H1 (cell line): Measurements from ENCODE around the gene GALNT9. TPM values are rescaled to one million over a fixed set of nuclear protein-coding genes. Genes with fewer than 3 reads are reported as not detected.
A peak's percentile ranks its signal among the peaks of the same experiment; 100 is the strongest.

ENCODE experiments used
- CTCF ChIA-PET: fragments of 300-600 bp; sonication (Branson Sonifier 250); formaldehyde crosslinking; loops from one replicate; lab custom pipeline; 2021; ENCODE audit not compliant: partially characterized antibody; lab: Charles Lee
- POLR2A ChIA-PET: fragments of 300-600 bp; sonication (Branson Sonifier 250); formaldehyde crosslinking; loops from one replicate; lab custom pipeline; 2021; ENCODE audit warnings: inconsistent platforms; ENCODE audit not compliant: partially characterized antibody; lab: Charles Lee
- DNase-seq, 2 experiments: peaks; one replicate each; pipeline versions ENCODE4 v3.0.0 to v3.0.0-alpha.2; 2010 to 2022; ENCODE audit warnings: low spot score in 2 of 2, low read depth in 1 of 2, mixed read lengths in 1 of 2
- FAIRE-seq: peaks from 2 replicates; lab custom pipeline; 2011; peaks lifted over from hg19 to GRCh38; lab: Jason Lieb, UNC
- H2AFZ ChIP-seq: 2 replicates; pipeline ENCODE4 v1.8.1; 2012; ENCODE audit warnings: low read length, inconsistent platforms
- H2AK5ac ChIP-seq: 2 replicates; pipeline ENCODE4 v1.6.1; 2013; ENCODE audit warnings: low read depth, low read length
- H2BK120ac ChIP-seq: replicated peaks from 2 replicates; pipeline ENCODE3; 2013; ENCODE audit warnings: low read depth, low read length, inconsistent platforms
- H2BK12ac ChIP-seq: 2 replicates; pipeline ENCODE4 v1.6.1; 2013; ENCODE audit warnings: low read depth, low read length
- H2BK15ac ChIP-seq: 2 replicates; pipeline ENCODE4 v1.6.1; 2013; ENCODE audit warnings: low read length
- H2BK20ac ChIP-seq: 2 replicates; pipeline ENCODE4 v1.6.1; 2013; ENCODE audit warnings: low read length
- H2BK5ac ChIP-seq: 2 replicates; pipeline ENCODE4 v1.6.1; 2013; ENCODE audit warnings: low read depth, low read length
- H3K14ac ChIP-seq: 2 replicates; pipeline ENCODE4 v1.6.1; 2013; ENCODE audit warnings: inconsistent platforms; ENCODE audit not compliant: insufficient read length
- H3K18ac ChIP-seq: 2 replicates; pipeline ENCODE4 v1.6.1; 2013; ENCODE audit warnings: low read length; ENCODE audit errors: extremely low read depth
- H3K23ac ChIP-seq: 2 replicates; pipeline ENCODE4 v1.6.1; 2013; ENCODE audit warnings: inconsistent platforms; ENCODE audit not compliant: insufficient read length
- H3K23me2 ChIP-seq: 2 replicates; pipeline ENCODE4 v1.6.1; 2013; ENCODE audit warnings: low read depth, low read length
- H3K27ac ChIP-seq: 2 replicates; pipeline ENCODE4 v1.6.1; 2011; ENCODE audit warnings: low read depth, low read length, inconsistent platforms
- H3K27me3 ChIP-seq, 4 experiments: replicated peaks in 1 of 4; 1 replicate in 1 of 4; 2 replicates in 3 of 4; pipeline versions ENCODE4 v1.6.1 to v1.8.1; 2011 to 2013; ENCODE audit warnings: low read length in 3 of 4, mild to moderate bottlenecking in 3 of 4, inconsistent platforms in 2 of 4, mixed read lengths in 2 of 4, moderate library complexity in 1 of 4; ENCODE audit not compliant: control insufficient read depth in 3 of 4, insufficient read depth in 3 of 4; ENCODE audit errors: extremely low read depth in 1 of 4
- H3K36me3 ChIP-seq, 4 experiments: 2 replicates each; pipeline versions ENCODE4 v1.6.1 to v1.8.1; 2011 to 2013; ENCODE audit warnings: mild to moderate bottlenecking in 4 of 4, low read length in 3 of 4, moderate library complexity in 2 of 4, control low read depth in 1 of 4, inconsistent platforms in 1 of 4; ENCODE audit not compliant: insufficient read depth in 4 of 4, control insufficient read depth in 2 of 4
- H3K4ac ChIP-seq: replicated peaks from 2 replicates; pipeline ENCODE3; 2013; ENCODE audit warnings: low read length, low read depth, mixed read lengths, inconsistent platforms; ENCODE audit not compliant: insufficient read length
- H3K4me1 ChIP-seq, 4 experiments: replicated peaks in 1 of 4; 1 replicate in 1 of 4; 2 replicates in 3 of 4; pipeline versions ENCODE4 v1.6.1 to v1.8.1; 2011 to 2013; ENCODE audit warnings: low read length in 3 of 4, inconsistent platforms in 2 of 4, mixed read lengths in 1 of 4; ENCODE audit not compliant: insufficient read depth in 4 of 4, control insufficient read depth in 3 of 4
- H3K4me2 ChIP-seq, 2 experiments: 2 replicates each; pipeline versions ENCODE4 v1.6.1 to v1.8.1; 2011 to 2013; ENCODE audit warnings: low read depth in 2 of 2, low read length in 2 of 2, control low read depth in 1 of 2, inconsistent platforms in 1 of 2, mild to moderate bottlenecking in 1 of 2; ENCODE audit not compliant: insufficient read depth in 1 of 2
- H3K4me3 ChIP-seq, 4 experiments: fragments of 200-600, 300-600 bp in 1 of 4; sonication (generic), shearing (Covaris generic), sonication (Bioruptor Twin) in 1 of 4; 2 replicates each; pipeline versions ENCODE4 v1.5.1 to v1.8.1; 2011 to 2016; ENCODE audit warnings: low read length in 4 of 4, low read depth in 3 of 4, control low read depth in 2 of 4, inconsistent platforms in 2 of 4, mild to moderate bottlenecking in 2 of 4, mixed read lengths in 1 of 4, moderate library complexity in 1 of 4; ENCODE audit not compliant: insufficient read depth in 2 of 4; ENCODE audit errors: extremely low read depth in 1 of 4
- H3K56ac ChIP-seq: replicated peaks from 2 replicates; pipeline ENCODE3; 2013; ENCODE audit warnings: low read depth, mild to moderate bottlenecking, mixed read lengths, low read length, inconsistent platforms; ENCODE audit not compliant: insufficient read length
- H3K79me1 ChIP-seq: 2 replicates; pipeline ENCODE4 v1.6.1; 2013; ENCODE audit warnings: low read depth, low read length, control low read depth
- H3K79me2 ChIP-seq, 2 experiments: 2 replicates each; pipeline versions ENCODE4 v1.6.1 to v1.8.1; 2012 to 2013; ENCODE audit warnings: low read length in 2 of 2, mild to moderate bottlenecking in 2 of 2, inconsistent platforms in 1 of 2; ENCODE audit not compliant: insufficient read depth in 2 of 2, control insufficient read depth in 1 of 2
- H3K9ac ChIP-seq, 4 experiments: replicated peaks in 1 of 4; 1 replicate in 1 of 4; 2 replicates in 3 of 4; pipeline versions ENCODE4 v1.6.1 to v1.8.1; 2011 to 2013; ENCODE audit warnings: low read depth in 3 of 4, low read length in 3 of 4, control low read depth in 2 of 4, mild to moderate bottlenecking in 2 of 4, moderate library complexity in 2 of 4, inconsistent platforms in 1 of 4; ENCODE audit errors: extremely low read depth in 1 of 4
- H3K9me3 ChIP-seq, 2 experiments: 2 replicates each; pipeline versions ENCODE4 v1.6.1 to v1.8.1; 2012 to 2013; ENCODE audit warnings: mild to moderate bottlenecking in 2 of 2, moderate library complexity in 2 of 2, control low read depth in 1 of 2, inconsistent platforms in 1 of 2, low read depth in 1 of 2, low read length in 1 of 2, mixed read lengths in 1 of 2; ENCODE audit not compliant: insufficient read depth in 2 of 2
- H4K20me1 ChIP-seq, 2 experiments: replicated peaks in 1 of 2; 2 replicates each; pipeline versions ENCODE3 to v1.8.1; 2011 to 2013; ENCODE audit warnings: inconsistent platforms in 2 of 2, low read length in 2 of 2, mild to moderate bottlenecking in 1 of 2; ENCODE audit not compliant: insufficient read depth in 2 of 2, control insufficient read depth in 1 of 2
- H4K5ac ChIP-seq: 2 replicates; pipeline ENCODE4 v1.6.1; 2013; ENCODE audit warnings: low read length, low read depth, mixed read lengths, inconsistent platforms; ENCODE audit not compliant: insufficient read length
- H4K8ac ChIP-seq: 2 replicates; pipeline ENCODE4 v1.8.0; 2013; ENCODE audit warnings: mild to moderate bottlenecking, moderate library complexity, low read length, inconsistent platforms; ENCODE audit not compliant: insufficient read depth; ENCODE audit errors: extremely low read depth
- H4K91ac ChIP-seq: replicated peaks from 2 replicates; pipeline ENCODE3; 2013; ENCODE audit warnings: low read length, mixed read lengths, inconsistent platforms; ENCODE audit not compliant: insufficient read length
- ATF3 ChIP-seq: IDR thresholded peaks from 2 replicates; pipeline ENCODE4 v1.6.1; 2011; ENCODE audit warnings: low read depth, mild to moderate bottlenecking, low read length; ENCODE audit not compliant: insufficient read depth
- BCL11A ChIP-seq, 2 experiments: IDR thresholded peaks; one replicate each; pipeline ENCODE4 v1.6.1; 2011; ENCODE audit warnings: low read depth in 2 of 2, low read length in 2 of 2, mild to moderate bottlenecking in 2 of 2
- EGR1 ChIP-seq: IDR thresholded peaks from 2 replicates; pipeline ENCODE4 v1.6.1; 2011; ENCODE audit warnings: low read depth, low read length, borderline replicate concordance
- EP300 ChIP-seq, 2 experiments: IDR thresholded peaks; 1 replicate in 1 of 2; 2 replicates in 1 of 2; pipeline ENCODE4 v1.6.1; 2011 to 2012; ENCODE audit warnings: low read depth in 2 of 2, low read length in 2 of 2, mild to moderate bottlenecking in 2 of 2, borderline replicate concordance in 1 of 2, inconsistent platforms in 1 of 2, moderate library complexity in 1 of 2
- EZH2 ChIP-seq: fragments of 200-600 bp; sonication (generic); IDR thresholded peaks from 2 replicates; pipeline ENCODE4 v1.7.1; 2012; ENCODE audit warnings: low read depth, mild to moderate bottlenecking, moderate library complexity, low read length, inconsistent platforms; ENCODE audit not compliant: severe bottlenecking
- HDAC2 ChIP-seq, 2 experiments: fragments of 300-600 bp in 1 of 2; sonication (generic) in 1 of 2; IDR thresholded peaks; 2 replicates each; pipeline ENCODE4 v1.6.1; 2011 to 2012; ENCODE audit warnings: low read depth in 2 of 2, low read length in 2 of 2, mild to moderate bottlenecking in 2 of 2, moderate library complexity in 2 of 2, borderline replicate concordance in 1 of 2, inconsistent platforms in 1 of 2
- NANOG ChIP-seq: IDR thresholded peaks from 2 replicates; pipeline ENCODE4 v1.6.1; 2011; ENCODE audit warnings: low read length, low read depth, mild to moderate bottlenecking, inconsistent platforms; ENCODE audit not compliant: insufficient read depth, poor library complexity, severe bottlenecking
- SIN3A ChIP-seq, 2 experiments: IDR thresholded peaks in 1 of 2; conservative IDR thresholded peaks in 1 of 2; 2 replicates each; pipeline ENCODE4 v1.6.1; 2011 to 2012; ENCODE audit warnings: low read length in 2 of 2, improper control_type of control experiment in 1 of 2, low read depth in 1 of 2, mild to moderate bottlenecking in 1 of 2
- SIRT6 ChIP-seq: IDR thresholded peaks from one replicate; pipeline ENCODE4 v1.7.1; 2012; ENCODE audit warnings: low read length, inconsistent platforms
- SIX5 ChIP-seq: IDR thresholded peaks from 2 replicates; pipeline ENCODE4 v1.6.1; 2011; ENCODE audit warnings: mild to moderate bottlenecking, low read depth, low read length
- YY1 ChIP-seq: IDR thresholded peaks from 2 replicates; pipeline ENCODE4 v1.6.1; 2011; ENCODE audit warnings: low read depth, mild to moderate bottlenecking, low read length
- WGBS, 2 experiments: shearing (Covaris generic) in 1 of 2; methylation state at CpG; one replicate each; pipeline versions ENCODE4 v1.1.6 to v1.1.7; 2013 to 2015; ENCODE audit warnings: low lambda C conversion rate in 2 of 2, mixed read lengths in 2 of 2, inconsistent platforms in 1 of 2, low coverage in 1 of 2, missing lambda C conversion rate in 1 of 2; ENCODE audit not compliant: insufficient replicate concordance in 2 of 2, insufficient coverage in 1 of 2, insufficient read length in 1 of 2; ENCODE audit errors: extremely low coverage in 1 of 2, missing lambda C conversion rate in 1 of 2; 5-methylcytosine and 5-hydroxymethylcytosine counted together
- polyA plus RNA-seq, 7 experiments: library from polyadenylated mRNA; depleted of rRNA in 3 of 7; stranded (reverse) in 5 of 7; unstranded in 2 of 7; fragments of >200 nt in 5 of 7; fragments of 200-250 nt in 2 of 7; gene quantifications; 1 replicate in 5 of 7; 2 replicates in 1 of 7; 4 replicates in 1 of 7; pipeline versions ENCODE4 v1.2.1 to v1.2.3, GENCODE V29; 2011 to 2013; ENCODE audit warnings: missing spikeins in 2 of 7, mixed read lengths in 2 of 7
- total RNA-seq: library from RNA; stranded (reverse); fragmentation: NEBNext Ultra II Directional; extraction: Animal tissue kit (Norgen Biotek cat#: 25700); gene quantifications from 2 replicates; pipeline ENCODE4 v1.2.1, GENCODE V29; 2021

Gene GALNT9
- total and polyA plus RNA-seq, 2 of the 8 experiments (the other 6 are each of a cell fraction or from before 2014, with no cell fraction given) = 2.0 to 3.6 TPM

- no peak overlapping the region for H2BK5ac ChIP-seq
- peaks cover 10% of the 10 kb centered on the region; the same call in 1 of the 2 replicates for H3K79me1 ChIP-seq
- no peak overlapping the region for H4K5ac ChIP-seq
- POLR2A ChIA-PET = interaction anchor here (1.3 kb wide), 1 partner anchor 14 kb away, joined by 3 read pairs; no protein-coding TSS in a partner anchor
- no peak for FAIRE-seq
- H2BK12ac ChIP-seq = no peak overlapping the region
- peaks cover 0 to 3% of the 10 kb centered on the region in 2 experiments; a peak in 1 of 4 replicates for H3K79me2 ChIP-seq
- CTCF ChIA-PET = interaction anchor here (0.6 to 2.2 kb wide), 4 partner anchors 34 to 59 kb away, joined by 3 to 9 read pairs (median 6); no protein-coding TSS in a partner anchor
- H3K27me3 ChIP-seq = peaks cover 0 to 4% (median 2%) of the 10 kb centered on the region in 4 experiments; a peak in 4 of 7 replicates
- H2AFZ ChIP-seq = no peak overlapping the region
- H3K4me2 ChIP-seq = no peak overlapping the region
- H3K36me3 ChIP-seq = peaks cover 8 to 25% (median 20%) of the 10 kb centered on the region in 4 experiments; a peak in 5 of 8 replicates
- H2BK120ac ChIP-seq = no peak overlapping the region
- H3K9me3 ChIP-seq = peaks cover 0 to 20% of the 10 kb centered on the region in 2 experiments; a peak in 3 of 4 replicates
- H3K9ac ChIP-seq = no peak overlapping the region
- peaks cover 0 to 29% of the 10 kb centered on the region in 2 experiments for H4K20me1 ChIP-seq
- no peak overlapping the region for H3K27ac ChIP-seq
- H3K23me2 ChIP-seq = peaks cover 34% of the 10 kb centered on the region
- no peak overlapping the region for H4K91ac ChIP-seq
- H2AK5ac ChIP-seq = no peak overlapping the region
- H3K4me3 ChIP-seq = no peak overlapping the region
- no peak overlapping the region for H3K4ac ChIP-seq
- no peak overlapping the region for H2BK15ac ChIP-seq
- H3K14ac ChIP-seq = no peak overlapping the region
- WGBS, 2 experiments = 87% methylated on average over 16 of the region's 16 CpGs; no CpG with 5 or more reads in 1 of the 2 experiments
- H3K4me1 ChIP-seq = no peaks in the 10 kb centered on the region; a peak in 1 of 7 replicates
- H4K8ac ChIP-seq = peak overlapping the region; percentile 29; the same call in 1 of the 2 replicates
- no peak for DNase-seq
- H3K56ac ChIP-seq = no peak overlapping the region
- no peak overlapping the region for H3K18ac ChIP-seq
- no peak overlapping the region for H2BK20ac ChIP-seq
- H3K23ac ChIP-seq = no peak overlapping the region
- no peak for TF ChIP-seq SIRT6
- TF ChIP-seq NANOG = no peak
- TF ChIP-seq ATF3 = no peak
- TF ChIP-seq EGR1 = no peak
- no peak for TF ChIP-seq BCL11A (IDR thresholded peaks at IDR 0.05; ENCODE audit: low read depth in 2 of 2, low read length in 2 of 2)
- TF ChIP-seq SIX5 = no peak
- TF ChIP-seq EZH2 = no peak
- no peak for TF ChIP-seq SIN3A (conservative IDR thresholded peaks at IDR 0.05 in 1 of 2, IDR thresholded peaks at IDR 0.05 in 1 of 2; ENCODE audit: low read depth in 1 of 2, low read length in 2 of 2)
- no peak for TF ChIP-seq YY1
- no peak for TF ChIP-seq HDAC2 (IDR thresholded peaks at IDR 0.05; ENCODE audit: borderline replicate concordance in 1 of 2, low read depth in 2 of 2, low read length in 2 of 2)
- TF ChIP-seq EP300 (IDR thresholded peaks at IDR 0.05; ENCODE audit: borderline replicate concordance in 1 of 2, low read depth in 2 of 2, low read length in 2 of 2) = no peak
Measured at GRCh38 chr12:132160016-132160415, 169.4 kb downstream of the GALNT9 start.
